ENCODE data around the gene CARD10. TPM values are rescaled to one million over a fixed set of nuclear protein-coding genes. Genes with fewer than 3 reads are reported as not detected.
"Not testable (repeated sequence)": the region's sequence is repeated elsewhere in the genome, so short reads cannot be mapped to it uniquely, and the experiment has no call there.

Gene CARD10
- polyA plus RNA-seq, 1 of the 3 experiments (the other 2 are of a cell fraction): 14.5 TPM

DNA sequence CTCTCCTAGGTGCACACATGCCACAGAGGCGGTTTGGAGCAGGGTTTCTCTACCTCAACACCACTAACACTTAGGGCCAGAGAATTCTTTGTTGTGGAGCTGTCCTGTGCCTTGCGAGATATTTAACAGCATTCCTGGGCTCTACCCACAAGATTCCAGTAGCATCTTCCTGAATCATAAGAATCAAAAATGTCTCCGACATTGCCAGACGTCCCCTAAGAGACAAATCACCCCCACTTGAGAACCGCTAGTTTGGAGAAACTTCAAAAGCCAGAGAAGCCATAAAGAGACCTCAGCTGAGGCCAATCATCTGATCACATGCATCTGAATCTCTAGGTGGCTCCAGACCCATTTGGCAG, 49.1 kb downstream of the CARD10 start (continued):
- TF ChIP-seq, protein P1, sequence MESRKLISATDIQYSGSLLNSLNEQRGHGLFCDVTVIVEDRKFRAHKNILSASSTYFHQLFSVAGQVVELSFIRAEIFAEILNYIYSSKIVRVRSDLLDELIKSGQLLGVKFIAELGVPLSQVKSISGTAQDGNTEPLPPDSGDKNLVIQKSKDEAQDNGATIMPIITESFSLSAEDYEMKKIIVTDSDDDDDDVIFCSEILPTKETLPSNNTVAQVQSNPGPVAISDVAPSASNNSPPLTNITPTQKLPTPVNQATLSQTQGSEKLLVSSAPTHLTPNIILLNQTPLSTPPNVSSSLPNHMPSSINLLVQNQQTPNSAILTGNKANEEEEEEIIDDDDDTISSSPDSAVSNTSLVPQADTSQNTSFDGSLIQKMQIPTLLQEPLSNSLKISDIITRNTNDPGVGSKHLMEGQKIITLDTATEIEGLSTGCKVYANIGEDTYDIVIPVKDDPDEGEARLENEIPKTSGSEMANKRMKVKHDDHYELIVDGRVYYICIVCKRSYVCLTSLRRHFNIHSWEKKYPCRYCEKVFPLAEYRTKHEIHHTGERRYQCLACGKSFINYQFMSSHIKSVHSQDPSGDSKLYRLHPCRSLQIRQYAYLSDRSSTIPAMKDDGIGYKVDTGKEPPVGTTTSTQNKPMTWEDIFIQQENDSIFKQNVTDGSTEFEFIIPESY (IDR thresholded peaks at IDR 0.05; ENCODE audit: borderline replicate concordance, low read depth): no peak
- no peak for TF ChIP-seq YY1 (IDR thresholded peaks at IDR 0.05; ENCODE audit: low read depth)

DNA sequence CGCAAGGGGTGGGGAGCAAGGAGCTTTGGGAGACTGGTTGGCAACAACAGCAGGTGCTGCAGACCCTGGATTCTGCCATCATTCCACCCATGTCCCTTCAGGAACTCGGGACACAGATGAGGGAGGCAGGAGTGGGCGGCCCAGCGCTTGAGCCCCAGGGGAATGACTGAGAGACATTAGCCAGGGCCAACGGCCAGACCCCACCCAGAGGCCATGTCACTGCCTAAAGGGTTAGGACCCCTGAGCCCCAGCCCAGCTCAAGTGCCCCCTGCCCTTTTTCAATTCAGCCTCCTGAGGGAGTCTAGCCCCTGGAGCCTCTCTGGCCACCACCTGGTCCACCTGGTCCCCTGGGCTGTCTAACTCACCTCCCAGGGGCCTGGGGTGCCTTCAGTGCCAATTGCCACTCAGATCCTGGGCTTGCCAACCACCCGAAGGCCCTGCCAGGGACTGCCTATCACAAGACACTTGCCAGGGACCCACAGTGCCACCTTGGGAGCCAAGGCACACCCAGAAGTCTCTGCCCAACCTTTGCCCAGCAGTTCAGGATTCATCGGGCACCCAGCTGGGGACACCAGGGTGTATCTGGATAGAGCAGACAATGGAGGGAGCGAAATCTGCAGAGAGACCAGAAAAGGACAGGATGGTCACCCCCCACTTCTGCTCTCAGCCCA, 49.7 kb downstream of the CARD10 start:
- H3K4me2 ChIP-seq: no peak overlapping the region

DNA sequence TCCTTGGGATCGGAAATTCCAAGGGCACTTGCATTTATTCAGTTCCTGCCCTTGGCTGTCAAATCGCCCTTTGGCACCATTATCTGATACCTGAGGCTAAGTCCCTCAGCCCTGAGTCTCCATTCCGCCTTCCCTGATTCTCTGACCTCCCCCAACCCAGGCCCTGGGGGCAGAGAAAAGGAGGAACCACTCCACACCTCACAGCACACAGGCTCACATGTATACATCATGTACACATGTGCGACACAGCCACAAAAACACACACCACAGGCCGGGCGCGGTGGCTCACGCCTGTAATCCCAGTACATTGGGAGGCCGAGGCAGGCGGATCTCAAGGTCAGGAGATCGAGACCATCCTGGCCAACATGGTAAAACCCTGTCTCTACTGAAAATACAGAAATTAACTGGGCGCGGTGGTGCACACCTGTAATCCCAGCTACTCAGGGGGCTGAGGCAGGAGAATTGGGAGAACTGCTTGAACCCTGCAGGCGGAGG, 51.0 kb downstream of the CARD10 start:
- H3K27me3 ChIP-seq (ENCODE audit: insufficient read depth); H2AFZ ChIP-seq (ENCODE audit: low read depth); H3K4me1 ChIP-seq (ENCODE audit: control insufficient read depth in 1 of 2, insufficient read depth in 2 of 2, low read depth in 1 of 2, low read length in 1 of 2); H4K20me1 ChIP-seq (ENCODE audit: insufficient read depth); H3K9me3 ChIP-seq; POLR2A ChIA-PET; H3K79me2 ChIP-seq (ENCODE audit: insufficient read depth); H3K9me2 ChIP-seq; H3K9ac ChIP-seq; H3K4me2 ChIP-seq; DNase-seq; H3K36me3 ChIP-seq (replicated peaks in 1 of 2; ENCODE audit: control insufficient read depth in 1 of 2, insufficient read depth in 2 of 2, low read length in 1 of 2); H3F3A ChIP-seq (replicated peaks; ENCODE audit: insufficient read depth); H3K27ac ChIP-seq (ENCODE audit: low read depth in 2 of 2, low read length in 1 of 2); H3K4me3 ChIP-seq (ENCODE audit: low read depth in 2 of 2, low read length in 1 of 2): not testable (repeated sequence)
- 58% methylated on average over 9 of the region's 14 CpGs for WGBS (ENCODE audit: low lambda C conversion rate)
- CTCF ChIA-PET: interaction anchor here (1.4 kb wide), 1 partner anchor 27 kb away, joined by 3 read pairs; no protein-coding TSS in a partner anchor

More for the DNA sequence above, 49.7 kb downstream of the CARD10 start:
- TF ChIP-seq, protein P2, sequence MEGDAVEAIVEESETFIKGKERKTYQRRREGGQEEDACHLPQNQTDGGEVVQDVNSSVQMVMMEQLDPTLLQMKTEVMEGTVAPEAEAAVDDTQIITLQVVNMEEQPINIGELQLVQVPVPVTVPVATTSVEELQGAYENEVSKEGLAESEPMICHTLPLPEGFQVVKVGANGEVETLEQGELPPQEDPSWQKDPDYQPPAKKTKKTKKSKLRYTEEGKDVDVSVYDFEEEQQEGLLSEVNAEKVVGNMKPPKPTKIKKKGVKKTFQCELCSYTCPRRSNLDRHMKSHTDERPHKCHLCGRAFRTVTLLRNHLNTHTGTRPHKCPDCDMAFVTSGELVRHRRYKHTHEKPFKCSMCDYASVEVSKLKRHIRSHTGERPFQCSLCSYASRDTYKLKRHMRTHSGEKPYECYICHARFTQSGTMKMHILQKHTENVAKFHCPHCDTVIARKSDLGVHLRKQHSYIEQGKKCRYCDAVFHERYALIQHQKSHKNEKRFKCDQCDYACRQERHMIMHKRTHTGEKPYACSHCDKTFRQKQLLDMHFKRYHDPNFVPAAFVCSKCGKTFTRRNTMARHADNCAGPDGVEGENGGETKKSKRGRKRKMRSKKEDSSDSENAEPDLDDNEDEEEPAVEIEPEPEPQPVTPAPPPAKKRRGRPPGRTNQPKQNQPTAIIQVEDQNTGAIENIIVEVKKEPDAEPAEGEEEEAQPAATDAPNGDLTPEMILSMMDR (IDR thresholded peaks at IDR 0.05): no peak
- no peak for TF ChIP-seq TCF12 (IDR thresholded peaks at IDR 0.05)
- no peak for TF ChIP-seq SIN3A (IDR thresholded peaks at IDR 0.05; ENCODE audit: borderline replicate concordance, low read depth, low read length)
- no peak for TF ChIP-seq RXRA (IDR thresholded peaks at IDR 0.05; ENCODE audit: borderline replicate concordance, low read depth)
- TF ChIP-seq RAD21 (IDR thresholded peaks at IDR 0.05; ENCODE audit: low read length): no peak
- TF ChIP-seq NFIC (IDR thresholded peaks at IDR 0.05; ENCODE audit: borderline replicate concordance): no peak
- TF ChIP-seq GABPA (IDR thresholded peaks at IDR 0.05; ENCODE audit: low read depth): no peak
- TF ChIP-seq, protein P3, sequence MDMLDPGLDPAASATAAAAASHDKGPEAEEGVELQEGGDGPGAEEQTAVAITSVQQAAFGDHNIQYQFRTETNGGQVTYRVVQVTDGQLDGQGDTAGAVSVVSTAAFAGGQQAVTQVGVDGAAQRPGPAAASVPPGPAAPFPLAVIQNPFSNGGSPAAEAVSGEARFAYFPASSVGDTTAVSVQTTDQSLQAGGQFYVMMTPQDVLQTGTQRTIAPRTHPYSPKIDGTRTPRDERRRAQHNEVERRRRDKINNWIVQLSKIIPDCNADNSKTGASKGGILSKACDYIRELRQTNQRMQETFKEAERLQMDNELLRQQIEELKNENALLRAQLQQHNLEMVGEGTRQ (IDR thresholded peaks at IDR 0.05; ENCODE audit: borderline replicate concordance, low read depth, low read length): no peak
- no peak for TF ChIP-seq JUND (IDR thresholded peaks at IDR 0.05)
- no peak for TF ChIP-seq YY1 (IDR thresholded peaks at IDR 0.05; ENCODE audit: low read depth)
- no peak for TF ChIP-seq SMC3 (IDR thresholded peaks at IDR 0.05; ENCODE audit: low read depth, low read length)
- no peak for TF ChIP-seq RCOR1 (IDR thresholded peaks at IDR 0.05; ENCODE audit: low read length)
- no peak for TF ChIP-seq NRF1 (IDR thresholded peaks at IDR 0.05; ENCODE audit: low read depth, low read length)
- TF ChIP-seq FOXJ3 (CRISPR knock-in tag; IDR thresholded peaks at IDR 0.05): no peak
- TF ChIP-seq MEF2A (IDR thresholded peaks at IDR 0.05; ENCODE audit: borderline replicate concordance, low read depth): no peak
- no peak for TF ChIP-seq RFX5 (IDR thresholded peaks at IDR 0.05; ENCODE audit: low read length)
- TF ChIP-seq, protein P1 (IDR thresholded peaks at IDR 0.05; ENCODE audit: borderline replicate concordance, low read depth): no peak
- TF ChIP-seq MXI1 (IDR thresholded peaks at IDR 0.05; ENCODE audit: low read depth, low read length): no peak
- Histone ChIP-seq H3K9ac (no peak overlapping the region), H3K27ac (ENCODE audit: low read depth in 2 of 2, low read length in 1 of 2) (no peak overlapping the region), H3F3A (replicated peaks; ENCODE audit: insufficient read depth) (no peaks in the 10 kb centered on the region), H3K79me2 (ENCODE audit: insufficient read depth) (no peaks in the 10 kb centered on the region), H2AFZ (ENCODE audit: low read depth) (no peak overlapping the region), H3K27me3 (ENCODE audit: insufficient read depth) (0 out of 2 replicates have a peak, but pooled peaks cover 7% of the 10 kb centered on the region), H3K9me2 (no peaks in the 10 kb centered on the region), H3K4me3 (ENCODE audit: low read depth in 2 of 2, low read length in 1 of 2) (no peak overlapping the region), H3K4me1 (ENCODE audit: control insufficient read depth in 1 of 2, insufficient read depth in 2 of 2, low read depth in 1 of 2, low read length in 1 of 2) (no peaks in the 10 kb centered on the region; a peak in 1 of 4 replicates), H3K36me3 (replicated peaks in 1 of 2; ENCODE audit: control insufficient read depth in 1 of 2, insufficient read depth in 2 of 2, low read length in 1 of 2) (no peaks in the 10 kb centered on the region), H3K9me3 (no peaks in the 10 kb centered on the region), H4K20me1 (ENCODE audit: insufficient read depth) (no peaks in the 10 kb centered on the region)
- ChIA-PET CTCF (interaction anchor here (0.6 to 2.1 kb wide), 9 partner anchors 11 to 613 kb away, joined by 3 to 7 read pairs (median 3); no protein-coding TSS in a partner anchor), POLR2A (no interaction called here)
- WGBS (ENCODE audit: low lambda C conversion rate): 54% methylated on average over 5 of the region's 8 CpGs
- DNase-seq: no peak

Measured in SK-N-SH (cell line).